ENCODE measurements around the gene SPRED1. TPM values are rescaled to one million over a fixed set of nuclear protein-coding genes. Genes with fewer than 3 reads are reported as not detected.
A peak's percentile ranks its signal among the peaks of the same experiment; 100 is the strongest.

SPRED1 gene
- total and polyA plus RNA-seq, 2 experiments from 2014 or later = 8.2 to 23.2 TPM

- no peaks in the 10 kb centered on the region for H3K27me3 ChIP-seq
These were observed 44.4 kb upstream of the SPRED1 start for GRCh38 chr15:38208206-38208605.

GRCh38 chr15:38208779-38209178 is 43.9 kb upstream of the SPRED1 start:
- 94% methylated on average over 2 of the region's 2 CpGs for WGBS (ENCODE audit: low lambda C conversion rate, missing lambda C conversion rate)
- H3K27me3 ChIP-seq = no peaks in the 10 kb centered on the region
- no peak overlapping the region for H3K4me3 ChIP-seq
- H4K20me1 ChIP-seq (ENCODE audit: insufficient read depth, poor library complexity, severe bottlenecking) = no peaks in the 10 kb centered on the region
- no peak for TF ChIP-seq EZH2phosphoT487 (IDR thresholded peaks at IDR 0.05; ENCODE audit: low read depth, severe bottlenecking, unreplicated experiment)
- TF ChIP-seq EZH2 (IDR thresholded peaks at IDR 0.05; ENCODE audit: borderline replicate concordance) = no peak
- no peak for TF ChIP-seq CTCF (IDR thresholded peaks at IDR 0.05; ENCODE audit: poor library complexity)
- DNase-seq (ENCODE audit: low spot score) = no peak
- H3K9me2 ChIP-seq (replicated peaks; ENCODE audit: insufficient read depth) = no peaks in the 10 kb centered on the region
- H3K79me2 ChIP-seq = no peaks in the 10 kb centered on the region
- no peak overlapping the region for H3K27ac ChIP-seq
- H3K4me2 ChIP-seq = no peak overlapping the region
- H2AFZ ChIP-seq = no peak overlapping the region
- H3K9me3 ChIP-seq (ENCODE audit: low read depth) = no peaks in the 10 kb centered on the region
- peaks cover 13% of the 10 kb centered on the region for H3K4me1 ChIP-seq (ENCODE audit: insufficient read depth)
- no peaks in the 10 kb centered on the region for H3K36me3 ChIP-seq (replicated peaks; ENCODE audit: insufficient read depth, low read depth)

More at GRCh38 chr15:38208206-38208605, 44.4 kb upstream of the SPRED1 start:
- Histone ChIP-seq H3K9me2 (replicated peaks; ENCODE audit: insufficient read depth) (no peaks in the 10 kb centered on the region), H3K4me1 (ENCODE audit: insufficient read depth) (peaks cover 12% of the 10 kb centered on the region), H3K4me3 (no peak overlapping the region), H3K79me2 (no peaks in the 10 kb centered on the region), H3K9me3 (ENCODE audit: low read depth) (no peaks in the 10 kb centered on the region), H3K27ac (no peak overlapping the region), H3K4me2 (no peak overlapping the region), H4K20me1 (ENCODE audit: insufficient read depth, poor library complexity, severe bottlenecking) (no peaks in the 10 kb centered on the region), H3K36me3 (replicated peaks; ENCODE audit: insufficient read depth, low read depth) (no peaks in the 10 kb centered on the region), H2AFZ (no peak overlapping the region)
- TF ChIP-seq CTCF (IDR thresholded peaks at IDR 0.05; ENCODE audit: poor library complexity) (no peak), EZH2 (IDR thresholded peaks at IDR 0.05; ENCODE audit: borderline replicate concordance) (no peak), EZH2phosphoT487 (IDR thresholded peaks at IDR 0.05; ENCODE audit: low read depth, severe bottlenecking, unreplicated experiment) (no peak)
- no peak for DNase-seq (ENCODE audit: low spot score)
- 100% methylated on average over 1 of the region's 1 CpG for WGBS (ENCODE audit: low lambda C conversion rate, missing lambda C conversion rate)

GRCh38 chr15:38211249-38211648 is 41.4 kb upstream of the SPRED1 start:
- TF ChIP-seq EZH2 (IDR thresholded peaks at IDR 0.05; ENCODE audit: borderline replicate concordance) (no peak), CTCF (IDR thresholded peaks at IDR 0.05; ENCODE audit: poor library complexity) (no peak), EZH2phosphoT487 (IDR thresholded peaks at IDR 0.05; ENCODE audit: low read depth, severe bottlenecking, unreplicated experiment) (no peak)
- Histone ChIP-seq H2AFZ (no peak overlapping the region), H3K4me3 (no peak overlapping the region), H3K9me2 (replicated peaks; ENCODE audit: insufficient read depth) (no peaks in the 10 kb centered on the region), H3K27me3 (no peaks in the 10 kb centered on the region), H3K27ac (no peak overlapping the region), H3K4me1 (ENCODE audit: insufficient read depth) (peaks cover 17% of the 10 kb centered on the region), H3K36me3 (replicated peaks; ENCODE audit: insufficient read depth, low read depth) (no peaks in the 10 kb centered on the region), H4K20me1 (ENCODE audit: insufficient read depth, poor library complexity, severe bottlenecking) (no peaks in the 10 kb centered on the region), H3K9me3 (ENCODE audit: low read depth) (no peaks in the 10 kb centered on the region), H3K4me2 (no peak overlapping the region), H3K79me2 (no peaks in the 10 kb centered on the region)
- DNase-seq (ENCODE audit: low spot score) = no peak

GRCh38 chr15:38211811-38212210 is 40.8 kb upstream of the SPRED1 start:
- Histone ChIP-seq H3K79me2 (no peaks in the 10 kb centered on the region), H3K4me2 (no peak overlapping the region), H4K20me1 (ENCODE audit: insufficient read depth, poor library complexity, severe bottlenecking) (no peaks in the 10 kb centered on the region), H3K9me3 (ENCODE audit: low read depth) (no peaks in the 10 kb centered on the region), H2AFZ (no peak overlapping the region), H3K27ac (peak overlapping the region; percentile 79), H3K36me3 (replicated peaks; ENCODE audit: insufficient read depth, low read depth) (no peaks in the 10 kb centered on the region), H3K4me3 (no peak overlapping the region), H3K4me1 (ENCODE audit: insufficient read depth) (peaks cover 21% of the 10 kb centered on the region), H3K27me3 (no peaks in the 10 kb centered on the region), H3K9me2 (replicated peaks; ENCODE audit: insufficient read depth) (no peaks in the 10 kb centered on the region)
- no peak for DNase-seq (ENCODE audit: low spot score)
- TF ChIP-seq EZH2phosphoT487 (IDR thresholded peaks at IDR 0.05; ENCODE audit: low read depth, severe bottlenecking, unreplicated experiment) (no peak), CTCF (IDR thresholded peaks at IDR 0.05; ENCODE audit: poor library complexity) (no peak), EZH2 (IDR thresholded peaks at IDR 0.05; ENCODE audit: borderline replicate concordance) (no peak)
- 99% methylated on average over 4 of the region's 4 CpGs for WGBS (ENCODE audit: low lambda C conversion rate, missing lambda C conversion rate)

Data from hepatocyte (in vitro differentiated cells).